ENCODE results near the gene ICAM1. TPM values are rescaled to one million over a fixed set of nuclear protein-coding genes. Genes with fewer than 3 reads are reported as not detected.

The ICAM1 gene
- total and polyA plus RNA-seq, 2 of the 13 experiments (the other 11 are each of a cell fraction or from before 2014, with no cell fraction given): 37.9 to 98.4 TPM

DNA sequence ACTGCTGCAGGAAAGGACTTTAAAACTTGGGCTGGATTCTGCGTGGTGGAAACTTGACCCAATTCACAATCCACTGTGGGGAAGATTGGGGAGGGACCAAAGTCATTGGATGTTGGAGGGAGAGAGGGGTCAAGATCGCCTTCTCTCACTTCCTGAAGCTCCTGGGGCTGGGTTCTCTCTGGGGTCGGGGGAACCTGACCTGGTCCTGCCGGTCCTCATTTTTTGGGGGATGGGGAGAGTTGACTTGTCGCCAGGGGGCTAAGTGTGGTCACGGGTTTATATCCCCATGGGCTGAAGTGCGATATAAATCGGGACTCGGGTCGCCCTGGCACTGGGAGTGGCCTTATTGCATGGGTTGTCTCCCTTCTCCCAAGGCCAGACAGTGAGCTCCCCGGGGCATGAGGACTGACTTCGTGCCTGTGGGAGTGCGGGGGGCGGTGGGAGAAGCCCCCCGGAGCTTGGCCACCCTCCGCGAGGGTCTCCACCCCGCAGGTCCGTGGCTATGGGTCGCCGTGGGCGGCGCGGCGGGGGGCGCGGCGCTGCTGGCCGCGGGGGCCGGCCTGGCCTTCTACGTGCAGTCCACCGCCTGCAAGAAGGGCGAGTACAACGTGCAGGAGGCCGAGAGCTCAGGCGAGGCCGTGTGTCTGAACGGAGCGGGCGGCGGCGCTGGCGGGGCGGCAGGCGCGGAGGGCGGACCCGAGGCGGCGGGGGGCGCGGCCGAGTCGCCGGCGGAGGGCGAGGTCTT lies 25.1 kb downstream of the ICAM1 start (continued):
- no peak for TF ChIP-seq RORA (CRISPR knock-in tag; IDR thresholded peaks at IDR 0.05)
- TF ChIP-seq MTA1 (CRISPR knock-in tag; IDR thresholded peaks at IDR 0.05; ENCODE audit: borderline replicate concordance): no peak
- TF ChIP-seq MEIS2 (CRISPR knock-in tag; IDR thresholded peaks at IDR 0.05): peak; percentile 80
- peak; percentile 68; the same call in 1 of the 2 replicates for TF ChIP-seq ZNF446 (CRISPR knock-in tag; IDR thresholded peaks at IDR 0.05)
- TF ChIP-seq, protein P1, sequence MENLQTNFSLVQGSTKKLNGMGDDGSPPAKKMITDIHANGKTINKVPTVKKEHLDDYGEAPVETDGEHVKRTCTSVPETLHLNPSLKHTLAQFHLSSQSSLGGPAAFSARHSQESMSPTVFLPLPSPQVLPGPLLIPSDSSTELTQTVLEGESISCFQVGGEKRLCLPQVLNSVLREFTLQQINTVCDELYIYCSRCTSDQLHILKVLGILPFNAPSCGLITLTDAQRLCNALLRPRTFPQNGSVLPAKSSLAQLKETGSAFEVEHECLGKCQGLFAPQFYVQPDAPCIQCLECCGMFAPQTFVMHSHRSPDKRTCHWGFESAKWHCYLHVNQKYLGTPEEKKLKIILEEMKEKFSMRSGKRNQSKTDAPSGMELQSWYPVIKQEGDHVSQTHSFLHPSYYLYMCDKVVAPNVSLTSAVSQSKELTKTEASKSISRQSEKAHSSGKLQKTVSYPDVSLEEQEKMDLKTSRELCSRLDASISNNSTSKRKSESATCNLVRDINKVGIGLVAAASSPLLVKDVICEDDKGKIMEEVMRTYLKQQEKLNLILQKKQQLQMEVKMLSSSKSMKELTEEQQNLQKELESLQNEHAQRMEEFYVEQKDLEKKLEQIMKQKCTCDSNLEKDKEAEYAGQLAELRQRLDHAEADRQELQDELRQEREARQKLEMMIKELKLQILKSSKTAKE (CRISPR knock-in tag; IDR thresholded peaks at IDR 0.05; ENCODE audit: borderline replicate concordance): peak; percentile 18; the same call in 1 of the 2 replicates
- TF ChIP-seq PLRG1 (conservative IDR thresholded peaks at IDR 0.05): no peak
- TF ChIP-seq, protein P2, sequence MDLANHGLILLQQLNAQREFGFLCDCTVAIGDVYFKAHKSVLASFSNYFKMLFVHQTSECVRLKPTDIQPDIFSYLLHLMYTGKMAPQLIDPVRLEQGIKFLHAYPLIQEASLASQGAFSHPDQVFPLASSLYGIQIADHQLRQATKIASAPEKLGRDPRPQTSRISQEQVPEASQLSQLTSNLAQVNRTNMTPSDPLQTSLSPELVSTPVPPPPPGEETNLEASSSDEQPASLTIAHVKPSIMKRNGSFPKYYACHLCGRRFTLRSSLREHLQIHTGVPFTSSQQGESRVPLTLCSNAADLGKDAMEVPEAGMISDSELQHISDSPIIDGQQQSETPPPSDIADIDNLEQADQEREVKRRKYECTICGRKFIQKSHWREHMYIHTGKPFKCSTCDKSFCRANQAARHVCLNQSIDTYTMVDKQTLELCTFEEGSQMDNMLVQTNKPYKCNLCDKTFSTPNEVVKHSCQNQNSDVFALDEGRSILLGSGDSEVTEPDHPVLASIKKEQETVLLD (CRISPR knock-in tag; IDR thresholded peaks at IDR 0.05; ENCODE audit: low read depth): peak; percentile 77
- TF ChIP-seq ISX (CRISPR knock-in tag; conservative IDR thresholded peaks at IDR 0.05): no peak
- peak; percentile 67; the same call in 1 of the 2 replicates for TF ChIP-seq ZC3H13 (CRISPR knock-in tag; IDR thresholded peaks at IDR 0.05)
- TF ChIP-seq ZNF256 (CRISPR knock-in tag; conservative IDR thresholded peaks at IDR 0.05): no peak
- 0 out of 2 replicates have a peak, but pooled peaks have one; percentile 50 for TF ChIP-seq ZNF607 (CRISPR knock-in tag; IDR thresholded peaks at IDR 0.05; ENCODE audit: borderline replicate concordance)
- TF ChIP-seq ZNF766 (CRISPR knock-in tag; IDR thresholded peaks at IDR 0.05; ENCODE audit: borderline replicate concordance): 0 out of 2 replicates have a peak, but pooled peaks have one; percentile 30
- TF ChIP-seq, protein P3, sequence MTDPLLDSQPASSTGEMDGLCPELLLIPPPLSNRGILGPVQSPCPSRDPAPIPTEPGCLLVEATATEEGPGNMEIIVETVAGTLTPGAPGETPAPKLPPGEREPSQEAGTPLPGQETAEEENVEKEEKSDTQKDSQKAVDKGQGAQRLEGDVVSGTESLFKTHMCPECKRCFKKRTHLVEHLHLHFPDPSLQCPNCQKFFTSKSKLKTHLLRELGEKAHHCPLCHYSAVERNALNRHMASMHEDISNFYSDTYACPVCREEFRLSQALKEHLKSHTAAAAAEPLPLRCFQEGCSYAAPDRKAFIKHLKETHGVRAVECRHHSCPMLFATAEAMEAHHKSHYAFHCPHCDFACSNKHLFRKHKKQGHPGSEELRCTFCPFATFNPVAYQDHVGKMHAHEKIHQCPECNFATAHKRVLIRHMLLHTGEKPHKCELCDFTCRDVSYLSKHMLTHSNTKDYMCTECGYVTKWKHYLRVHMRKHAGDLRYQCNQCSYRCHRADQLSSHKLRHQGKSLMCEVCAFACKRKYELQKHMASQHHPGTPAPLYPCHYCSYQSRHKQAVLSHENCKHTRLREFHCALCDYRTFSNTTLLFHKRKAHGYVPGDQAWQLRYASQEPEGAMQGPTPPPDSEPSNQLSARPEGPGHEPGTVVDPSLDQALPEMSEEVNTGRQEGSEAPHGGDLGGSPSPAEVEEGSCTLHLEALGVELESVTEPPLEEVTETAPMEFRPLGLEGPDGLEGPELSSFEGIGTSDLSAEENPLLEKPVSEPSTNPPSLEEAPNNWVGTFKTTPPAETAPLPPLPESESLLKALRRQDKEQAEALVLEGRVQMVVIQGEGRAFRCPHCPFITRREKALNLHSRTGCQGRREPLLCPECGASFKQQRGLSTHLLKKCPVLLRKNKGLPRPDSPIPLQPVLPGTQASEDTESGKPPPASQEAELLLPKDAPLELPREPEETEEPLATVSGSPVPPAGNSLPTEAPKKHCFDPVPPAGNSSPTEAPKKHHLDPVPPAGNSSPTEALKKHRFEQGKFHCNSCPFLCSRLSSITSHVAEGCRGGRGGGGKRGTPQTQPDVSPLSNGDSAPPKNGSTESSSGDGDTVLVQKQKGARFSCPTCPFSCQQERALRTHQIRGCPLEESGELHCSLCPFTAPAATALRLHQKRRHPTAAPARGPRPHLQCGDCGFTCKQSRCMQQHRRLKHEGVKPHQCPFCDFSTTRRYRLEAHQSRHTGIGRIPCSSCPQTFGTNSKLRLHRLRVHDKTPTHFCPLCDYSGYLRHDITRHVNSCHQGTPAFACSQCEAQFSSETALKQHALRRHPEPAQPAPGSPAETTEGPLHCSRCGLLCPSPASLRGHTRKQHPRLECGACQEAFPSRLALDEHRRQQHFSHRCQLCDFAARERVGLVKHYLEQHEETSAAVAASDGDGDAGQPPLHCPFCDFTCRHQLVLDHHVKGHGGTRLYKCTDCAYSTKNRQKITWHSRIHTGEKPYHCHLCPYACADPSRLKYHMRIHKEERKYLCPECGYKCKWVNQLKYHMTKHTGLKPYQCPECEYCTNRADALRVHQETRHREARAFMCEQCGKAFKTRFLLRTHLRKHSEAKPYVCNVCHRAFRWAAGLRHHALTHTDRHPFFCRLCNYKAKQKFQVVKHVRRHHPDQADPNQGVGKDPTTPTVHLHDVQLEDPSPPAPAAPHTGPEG (CRISPR knock-in tag; IDR thresholded peaks at IDR 0.05): no peak
- TF ChIP-seq SMARCE1 (IDR thresholded peaks at IDR 0.05; ENCODE audit: borderline replicate concordance): no peak
- no peak for TF ChIP-seq ZNF282 (IDR thresholded peaks at IDR 0.05; ENCODE audit: partially characterized antibody)
- no peak for TF ChIP-seq TAF1 (CRISPR knock-in tag; IDR thresholded peaks at IDR 0.05)
- no peak for TF ChIP-seq ZNF878 (CRISPR knock-in tag; IDR thresholded peaks at IDR 0.05)
- peak; percentile 46; the same call in 1 of the 2 replicates for TF ChIP-seq FLYWCH1 (CRISPR knock-in tag; IDR thresholded peaks at IDR 0.05)
- no peak for TF ChIP-seq HOXA7 (CRISPR knock-in tag; IDR thresholded peaks at IDR 0.05)

Data from HepG2 (cell line).